Thyroid gland (tissue), 4 donors: ENCODE data around the gene ASB4.

Source experiments
- CTCF ChIP-seq, 6 experiments: fragments of 200-600 bp in 3 of 6; fragments of 450-650 bp in 3 of 6; sonication (generic) in 3 of 6; IDR thresholded peaks; one replicate each; pipeline ENCODE4 v1.5.1; 2016 to 2019; ENCODE audit warnings: antibody characterized with exemption in 6 of 6, mild to moderate bottlenecking in 2 of 6, inconsistent platforms in 1 of 6, moderate library complexity in 1 of 6
- POLR2A ChIP-seq, 2 donors: fragments of 450-650 bp; IDR thresholded peaks; one replicate each; pipeline ENCODE4 v1.6.1; 2017; ENCODE audit warnings: antibody characterized with exemption in 2 of 2, mild to moderate bottlenecking in 2 of 2, moderate library complexity in 1 of 2

- TF ChIP-seq CTCF (IDR thresholded peaks at IDR 0.05) (no peak), POLR2A (IDR thresholded peaks at IDR 0.05) (no peak)
Measured at GRCh38 chr7:95539426-95539825, 53.7 kb downstream of the ASB4 start.
